Measurements from ENCODE around the gene GRK1. TPM values are rescaled to one million over a fixed set of nuclear protein-coding genes. Genes with fewer than 3 reads are reported as not detected.
A peak's percentile ranks its signal among the peaks of the same experiment; 100 is the strongest.

GRK1 gene
- total and polyA plus RNA-seq, 2 of the 8 experiments (the other 6 are each of a cell fraction or from before 2014, with no cell fraction given): 0.12 TPM; not detected in 1

- 0 out of 2 replicates have a peak, but pooled peaks cover 2% of the 10 kb centered on the region for H3K23me2 ChIP-seq (ENCODE audit: low read depth, low read length)
- no peak overlapping the region for H2BK15ac ChIP-seq (ENCODE audit: low read length)
- H3K4ac ChIP-seq (replicated peaks; ENCODE audit: insufficient read length, low read depth, low read length): no peak overlapping the region
- H3K4me3 ChIP-seq (ENCODE audit: extremely low read depth in 1 of 4, insufficient read depth in 2 of 4, low read depth in 3 of 4, low read length in 4 of 4): no peak overlapping the region
- no peaks in the 10 kb centered on the region for H3K79me1 ChIP-seq (ENCODE audit: low read depth, low read length)
- DNase-seq (ENCODE audit: low read depth in 1 of 2, low spot score in 2 of 2) (no peak), FAIRE-seq (no peak)
- no peak overlapping the region for H3K18ac ChIP-seq (ENCODE audit: extremely low read depth, low read length)
- ChIA-PET CTCF (ENCODE audit: partially characterized antibody) (interaction anchor here (0.6 to 1.1 kb wide), 6 partner anchors 14 to 656 kb away, joined by 3 read pairs; no protein-coding TSS in a partner anchor), POLR2A (ENCODE audit: partially characterized antibody) (no interaction called here)
- H3K79me2 ChIP-seq (ENCODE audit: control insufficient read depth in 1 of 2, insufficient read depth in 2 of 2, low read length in 2 of 2): no peaks in the 10 kb centered on the region
- H3K56ac ChIP-seq (replicated peaks; ENCODE audit: insufficient read length, low read depth, low read length): no peak overlapping the region
- H4K91ac ChIP-seq (replicated peaks; ENCODE audit: insufficient read length, low read length): no peak overlapping the region
- no peak overlapping the region for H2BK120ac ChIP-seq (replicated peaks; ENCODE audit: low read depth, low read length)
- no peaks in the 10 kb centered on the region for H4K20me1 ChIP-seq (replicated peaks in 1 of 2; ENCODE audit: control insufficient read depth in 1 of 2, insufficient read depth in 2 of 2, low read length in 2 of 2)
- no peak overlapping the region for H4K5ac ChIP-seq (ENCODE audit: insufficient read length, low read depth, low read length)
- no peaks in the 10 kb centered on the region for H3K9me3 ChIP-seq (ENCODE audit: insufficient read depth in 2 of 2, low read depth in 1 of 2, low read length in 1 of 2)
- H2BK12ac ChIP-seq (ENCODE audit: low read depth, low read length): no peak overlapping the region
- H2AK5ac ChIP-seq (ENCODE audit: low read depth, low read length): no peak overlapping the region
- H4K8ac ChIP-seq (ENCODE audit: extremely low read depth, insufficient read depth, low read length): peak overlapping the region; percentile 57; the same call in 1 of the 2 replicates
- no peaks in the 10 kb centered on the region for H3K36me3 ChIP-seq (ENCODE audit: control insufficient read depth in 2 of 4, insufficient read depth in 4 of 4, low read length in 3 of 4)
- H3K4me1 ChIP-seq (replicated peaks in 1 of 4; ENCODE audit: control insufficient read depth in 3 of 4, insufficient read depth in 4 of 4, low read length in 3 of 4): peaks cover 0 to 8% (median 3%) of the 10 kb centered on the region in 4 experiments; a peak in 3 of 7 replicates
- no peak overlapping the region for H3K23ac ChIP-seq (ENCODE audit: insufficient read length)
- H2BK20ac ChIP-seq (ENCODE audit: low read length): no peak overlapping the region
- no peak overlapping the region for H2BK5ac ChIP-seq (ENCODE audit: low read depth, low read length)
- H3K27ac ChIP-seq (ENCODE audit: low read depth, low read length): no peak overlapping the region
- H2AFZ ChIP-seq (ENCODE audit: low read length): no peak overlapping the region
- no peak overlapping the region for H3K9ac ChIP-seq (replicated peaks in 1 of 4; ENCODE audit: extremely low read depth in 1 of 4, low read depth in 3 of 4, low read length in 3 of 4)
- WGBS, 2 experiments (ENCODE audit: extremely low coverage in 1 of 2, insufficient coverage in 1 of 2, insufficient read length in 1 of 2, insufficient replicate concordance in 2 of 2, low coverage in 1 of 2, low lambda C conversion rate in 2 of 2, missing lambda C conversion rate in 1 of 2): 86% methylated on average over 16 of the region's 21 CpGs; no CpG with 5 or more reads in 1 of the 2 experiments
- H3K14ac ChIP-seq (ENCODE audit: insufficient read length): no peak overlapping the region
- no peaks in the 10 kb centered on the region for H3K27me3 ChIP-seq (replicated peaks in 1 of 4; ENCODE audit: control insufficient read depth in 3 of 4, extremely low read depth in 1 of 4, insufficient read depth in 3 of 4, low read length in 3 of 4)
- no peak overlapping the region for H3K4me2 ChIP-seq (ENCODE audit: insufficient read depth in 1 of 2, low read depth in 2 of 2, low read length in 2 of 2)
- TF ChIP-seq ZNF274 (IDR thresholded peaks at IDR 0.05; ENCODE audit: borderline replicate concordance, extremely low read depth, low read length) (no peak), CBX5 (IDR thresholded peaks at IDR 0.05; ENCODE audit: low read depth, low read length) (no peak), EZH2 (IDR thresholded peaks at IDR 0.05; ENCODE audit: low read depth, low read length, severe bottlenecking) (no peak), TCF12 (IDR thresholded peaks at IDR 0.05; ENCODE audit: low read depth, low read length) (no peak), PHF8 (conservative IDR thresholded peaks at IDR 0.05; ENCODE audit: low read depth, low read length) (no peak)
These were observed 77.4 kb downstream of the GRK1 start for GRCh38 chr13:113744197-113745000.
